NB4 (cell line): ENCODE measurements around the gene PDE4B.
"Not testable (repeated sequence)": the region's sequence is repeated elsewhere in the genome, so short reads cannot be mapped to it uniquely, and the experiment has no call there.

Source experiments
- DNase-seq: peaks from one replicate; pipeline ENCODE4 v3.0.0; 2010; ENCODE audit warnings: low read depth
- H3K4me3 ChIP-seq: one replicate; pipeline ENCODE4 v1.5.1; 2011; ENCODE audit warnings: mild to moderate bottlenecking, low read depth, low read length, moderate library complexity
- CTCF ChIP-seq: IDR thresholded peaks from one replicate; pipeline ENCODE4 v1.5.1; 2012; ENCODE audit warnings: low read depth, low read length
- MYC ChIP-seq: IDR thresholded peaks from 2 replicates; pipeline ENCODE4 v1.6.1; 2011; ENCODE audit warnings: low read depth, low read length
- POLR2A ChIP-seq: IDR thresholded peaks from 2 replicates; pipeline ENCODE4 v1.6.1; 2011; ENCODE audit warnings: mild to moderate bottlenecking; ENCODE audit not compliant: insufficient read length; ENCODE audit errors: extremely low read depth
- TF ChIP-seq, protein P1 (sequence below): IDR thresholded peaks from 2 replicates; pipeline ENCODE4 v1.6.1; 2011; ENCODE audit warnings: low read depth, low read length

PDE4B gene

DNA sequence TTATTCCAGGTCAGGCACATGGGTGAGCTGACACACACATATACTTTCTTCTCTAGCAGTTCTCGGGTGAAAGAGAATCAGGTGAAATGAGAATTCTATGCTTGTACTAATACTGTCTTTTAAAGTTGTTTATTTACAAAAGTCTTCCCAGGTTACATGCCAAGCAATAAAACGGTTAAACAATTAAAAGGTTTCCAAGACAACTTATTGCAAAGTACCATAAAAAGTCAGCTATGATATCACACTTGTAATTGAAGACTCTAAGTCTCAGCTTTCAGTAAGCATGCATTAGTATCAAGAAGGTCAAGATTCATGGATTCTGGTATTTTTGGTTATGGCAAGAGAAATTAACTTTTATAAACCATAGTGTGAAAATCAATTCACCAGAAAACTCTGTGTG, 171.4 kb downstream of the PDE4B start:
- TF ChIP-seq, protein P1, sequence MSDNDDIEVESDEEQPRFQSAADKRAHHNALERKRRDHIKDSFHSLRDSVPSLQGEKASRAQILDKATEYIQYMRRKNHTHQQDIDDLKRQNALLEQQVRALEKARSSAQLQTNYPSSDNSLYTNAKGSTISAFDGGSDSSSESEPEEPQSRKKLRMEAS, result no peak
- TF ChIP-seq MYC (no peak), POLR2A (no peak), CTCF (no peak)
- H3K4me3 ChIP-seq, result no peak overlapping the region
- no peak for DNase-seq

DNA sequence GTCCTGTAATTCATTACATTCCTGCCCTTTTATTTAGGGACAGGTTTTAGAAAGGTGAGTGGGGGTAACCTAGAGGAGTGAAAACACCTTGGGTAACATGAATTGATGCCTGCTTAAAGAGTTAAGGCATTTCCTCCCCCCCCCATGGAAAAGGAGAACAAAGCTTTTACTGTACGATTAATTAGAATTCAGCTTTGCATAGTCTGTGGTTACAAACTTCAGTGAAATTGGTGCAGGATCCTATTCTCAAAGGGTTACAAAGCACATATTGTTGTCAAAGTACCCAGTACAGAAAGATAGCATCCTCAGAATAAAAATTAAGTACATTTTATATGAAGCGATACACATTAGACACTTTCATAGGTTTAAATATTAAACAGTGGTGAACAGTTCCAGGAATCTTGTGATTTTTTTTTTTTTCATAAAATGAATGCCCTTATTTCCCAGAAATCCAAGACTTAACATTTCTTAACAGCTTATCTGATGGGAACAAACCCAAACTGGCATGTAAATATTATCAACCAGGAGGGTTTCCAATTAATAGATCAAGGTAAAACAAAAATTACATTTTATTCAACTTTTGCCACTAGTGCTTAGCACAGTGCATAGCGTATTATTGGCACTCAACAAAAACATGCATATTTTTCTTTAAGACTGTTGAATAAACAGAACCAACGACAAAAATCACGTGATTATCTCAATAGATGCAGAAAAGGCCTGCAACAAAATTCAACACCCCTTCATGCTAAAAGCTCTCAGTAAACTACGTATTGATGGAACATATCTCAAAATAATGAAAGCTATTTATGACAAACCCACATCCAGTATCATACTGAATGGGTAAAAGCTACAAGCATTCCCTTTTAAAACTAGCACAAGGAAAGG, 172.7 kb downstream of the PDE4B start:
- TF ChIP-seq CTCF (no peak), POLR2A (no peak), MYC (no peak)
- TF ChIP-seq, protein P1, result no peak
- no peak overlapping the region for H3K4me3 ChIP-seq
- DNase-seq, result no peak

DNA sequence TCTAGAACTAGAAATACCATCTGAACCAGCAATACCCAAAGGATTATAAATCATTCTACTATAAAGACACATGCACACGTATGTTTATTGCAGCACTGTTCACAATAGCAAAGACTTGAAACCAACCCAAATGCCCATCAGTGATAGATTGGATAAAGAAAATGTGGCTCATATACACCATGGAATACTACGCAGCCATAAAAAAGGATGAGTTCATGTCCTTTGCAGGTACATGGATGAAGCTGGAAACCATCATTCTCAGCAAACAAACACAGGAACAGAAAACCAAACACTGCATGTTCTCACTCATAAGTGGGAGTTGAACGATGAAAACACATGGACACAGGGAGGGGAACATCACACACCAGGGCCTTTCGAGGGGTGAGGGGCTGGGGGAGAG, 174.8 kb downstream of the PDE4B start:
- not testable (repeated sequence) for H3K4me3 ChIP-seq, DNase-seq

GRCh38 chr1:65971547-65971946, 178.9 kb downstream of the PDE4B start:
- no peak overlapping the region for H3K4me3 ChIP-seq
- TF ChIP-seq, protein P1, result no peak
- no peak for TF ChIP-seq MYC
- no peak for TF ChIP-seq CTCF
- TF ChIP-seq POLR2A, result no peak
- DNase-seq, result no peak

DNA sequence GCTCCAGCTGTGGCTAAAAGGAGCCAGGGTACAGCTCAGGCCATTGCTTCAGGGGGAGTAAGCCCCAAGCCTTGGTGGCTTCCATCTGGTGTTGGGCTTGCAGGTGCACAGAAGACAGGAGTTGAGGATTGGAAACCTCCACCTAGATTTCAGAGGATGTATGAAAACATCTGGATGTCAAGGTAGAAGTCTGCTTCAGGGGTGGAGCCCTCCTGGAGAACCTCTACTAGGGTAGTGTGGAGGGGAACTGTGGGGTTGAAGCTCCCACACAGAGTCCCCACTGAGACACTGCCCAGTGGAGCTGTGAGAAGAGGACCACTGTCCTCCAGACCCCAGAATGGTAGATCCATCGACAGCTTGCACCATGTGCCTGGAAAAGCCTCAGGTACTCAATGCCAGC, 183.0 kb downstream of the PDE4B start:
- TF ChIP-seq MYC (no peak), POLR2A (no peak), CTCF (no peak)
- TF ChIP-seq, protein P1, result no peak
- H3K4me3 ChIP-seq, result no peak overlapping the region
- no peak for DNase-seq

- TF ChIP-seq MYC, result no peak
- TF ChIP-seq, protein P1, result no peak
- DNase-seq, result no peak
- no peak overlapping the region for H3K4me3 ChIP-seq
These were observed 186.7 kb downstream of the PDE4B start for GRCh38 chr1:65979136-65980044.
